A549 treated with ZK216348 at 1 μM for 4 hours (cell line): ENCODE results near the gene C17orf58. TPM values are rescaled to one million over a fixed set of nuclear protein-coding genes. Genes with fewer than 3 reads are reported as not detected.

Experiments used
- total RNA-seq: library from RNA; stranded (reverse); fragments of 200-300 nt; extraction: Qiagen RNA extraction; gene quantifications from 5 replicates; pipeline ENCODE4 v1.2.3, GENCODE V29; 2022; ENCODE audit warnings: low read depth

The C17orf58 gene
- total RNA-seq = 14.7 to 20.8 TPM (median 18.4 TPM) in 5 replicates

DNA sequence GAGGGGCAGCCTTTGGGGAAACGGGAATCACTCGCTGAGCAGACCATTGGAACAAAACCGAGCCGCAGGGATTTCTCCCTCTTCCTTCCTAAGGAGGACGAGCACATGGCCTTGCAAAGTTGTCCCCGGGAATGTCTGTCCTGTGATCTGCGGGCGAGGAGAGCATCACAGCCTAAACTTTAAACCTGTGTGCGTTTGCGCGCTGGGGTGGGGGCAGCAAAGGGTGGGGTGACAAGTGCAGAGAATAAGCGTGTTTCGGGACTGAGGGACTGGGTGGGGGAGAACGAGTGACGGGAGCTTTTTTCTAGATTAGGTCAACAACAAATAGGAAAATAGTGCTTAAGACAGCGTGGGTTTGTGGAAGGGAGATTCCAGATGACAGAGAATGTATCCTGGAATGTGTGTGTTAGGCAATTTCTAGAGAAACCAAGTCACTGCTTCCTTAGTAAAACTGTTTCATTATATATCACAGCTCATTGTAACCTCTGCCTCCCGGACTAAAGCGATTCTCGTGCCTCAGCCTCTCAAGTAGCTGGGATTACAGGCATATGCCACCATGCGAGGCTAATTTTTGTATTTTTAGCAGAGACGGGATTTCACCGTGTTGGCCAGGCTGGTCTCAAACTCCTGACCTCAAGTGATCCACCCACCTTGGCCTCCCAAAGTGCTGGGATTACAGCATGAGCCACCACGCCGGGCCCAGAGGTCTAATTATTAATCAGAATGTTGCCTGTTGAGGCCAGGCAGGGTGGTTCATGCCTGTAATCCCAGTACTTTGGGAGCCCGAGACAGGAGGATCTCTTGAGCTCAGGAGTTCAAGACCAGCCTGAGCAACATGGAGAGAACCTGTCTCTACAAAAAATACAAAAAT is at the start of gene C17orf58:
Gene C17orf58, minus strand, starts transcription at position 169 of the 871 bp plus-strand sequence. CDS start 271 bp downstream, outside the sequence.

DNA sequence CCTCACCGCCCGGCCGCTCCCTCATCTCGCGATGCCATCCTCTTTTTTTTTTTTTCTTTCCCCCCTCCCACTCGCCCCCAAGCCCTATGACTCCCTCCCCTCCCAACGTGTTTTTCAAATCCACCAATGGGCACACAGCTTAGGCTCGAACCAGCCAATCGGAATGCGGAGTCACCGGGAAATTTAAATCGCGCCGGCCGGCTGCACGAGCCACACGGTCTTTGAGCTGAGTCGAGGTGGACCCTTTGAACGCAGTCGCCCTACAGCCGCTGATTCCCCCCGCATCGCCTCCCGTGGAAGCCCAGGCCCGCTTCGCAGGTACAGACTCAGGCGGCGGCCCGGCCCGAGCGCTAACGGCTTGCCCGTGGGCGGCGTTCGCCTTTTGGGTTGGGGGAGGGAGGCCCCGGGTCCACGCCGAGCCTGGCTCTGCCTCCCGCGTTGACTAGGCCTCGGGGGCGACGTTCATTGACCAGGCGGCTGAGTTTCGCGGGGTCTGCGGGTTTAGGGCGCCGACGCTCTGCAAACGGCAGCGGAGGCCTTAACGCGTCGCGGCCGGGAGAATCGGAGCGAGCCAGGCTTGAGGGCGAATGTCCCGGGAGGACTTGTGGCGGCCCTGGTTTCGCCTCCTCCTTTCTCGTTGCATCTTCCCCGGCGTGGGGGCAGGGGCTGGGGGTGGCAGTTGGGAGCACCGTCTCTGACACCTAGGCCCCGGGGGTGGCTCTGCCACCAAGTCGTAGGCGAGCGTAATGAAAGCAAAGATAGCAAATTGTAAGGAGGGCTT is 39.4 kb upstream of the C17orf58 start, which contains the start of gene KPNA2:
Gene KPNA2, plus strand, starts transcription at position 213 of the 781 bp plus-strand sequence. CDS start 1,398 bp downstream, outside the sequence.

Other genes starting within 250 kb of the C17orf58 start
- gene BPTF, start 171.0 kb downstream of the C17orf58 start, total RNA-seq = 29.9 to 46.2 TPM (median 37.8 TPM) in 5 replicates
- gene KPNA2, start 39.3 kb upstream of the C17orf58 start, total RNA-seq = 455 to 555 TPM (median 478 TPM) in 5 replicates